EL (cell line): ENCODE data around the gene HOXA2.
A peak's percentile ranks its signal among the peaks of the same experiment; 100 is the strongest.

Experiments
- DNase-seq: peaks from one replicate; pipeline ENCODE4 v3.0.0-alpha.2; 2016

Gene HOXA2

DNA sequence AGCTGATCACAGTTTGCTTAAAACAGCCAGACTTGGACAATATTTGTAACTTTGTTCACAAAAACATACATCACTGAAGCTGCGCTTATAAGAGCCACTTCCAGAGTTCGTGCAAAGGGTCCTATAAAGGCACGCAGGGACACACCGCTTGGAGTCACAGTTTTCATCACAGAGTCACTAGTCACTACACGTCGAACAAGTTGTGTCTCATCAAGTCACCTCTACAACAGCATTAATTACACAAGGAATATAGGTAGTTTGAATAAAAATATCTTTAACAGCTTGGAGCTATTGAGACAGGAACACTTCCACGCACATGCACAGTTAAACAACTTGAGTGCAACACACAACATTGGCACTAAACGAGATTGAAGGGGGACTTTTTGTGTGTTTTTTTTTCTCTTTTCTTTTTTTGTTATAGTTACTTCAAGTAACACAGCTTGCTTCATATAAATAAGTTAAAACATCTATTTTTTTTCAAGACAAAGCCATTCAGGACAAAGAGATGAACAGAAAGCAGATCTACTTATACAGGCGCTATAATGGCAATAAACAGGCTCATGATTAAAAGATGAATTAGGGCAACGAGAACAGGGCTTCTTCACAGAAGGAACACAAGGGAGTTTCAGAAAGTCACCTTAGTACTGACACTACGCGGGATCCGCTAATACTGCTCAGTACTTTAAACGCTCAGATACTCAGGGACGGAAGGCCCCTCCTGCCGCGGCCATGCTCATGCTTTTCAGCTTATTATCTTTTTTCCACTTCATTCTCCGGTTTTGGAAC lies 38.8 kb upstream of the HOXA2 start:
- no peak for DNase-seq

DNA sequence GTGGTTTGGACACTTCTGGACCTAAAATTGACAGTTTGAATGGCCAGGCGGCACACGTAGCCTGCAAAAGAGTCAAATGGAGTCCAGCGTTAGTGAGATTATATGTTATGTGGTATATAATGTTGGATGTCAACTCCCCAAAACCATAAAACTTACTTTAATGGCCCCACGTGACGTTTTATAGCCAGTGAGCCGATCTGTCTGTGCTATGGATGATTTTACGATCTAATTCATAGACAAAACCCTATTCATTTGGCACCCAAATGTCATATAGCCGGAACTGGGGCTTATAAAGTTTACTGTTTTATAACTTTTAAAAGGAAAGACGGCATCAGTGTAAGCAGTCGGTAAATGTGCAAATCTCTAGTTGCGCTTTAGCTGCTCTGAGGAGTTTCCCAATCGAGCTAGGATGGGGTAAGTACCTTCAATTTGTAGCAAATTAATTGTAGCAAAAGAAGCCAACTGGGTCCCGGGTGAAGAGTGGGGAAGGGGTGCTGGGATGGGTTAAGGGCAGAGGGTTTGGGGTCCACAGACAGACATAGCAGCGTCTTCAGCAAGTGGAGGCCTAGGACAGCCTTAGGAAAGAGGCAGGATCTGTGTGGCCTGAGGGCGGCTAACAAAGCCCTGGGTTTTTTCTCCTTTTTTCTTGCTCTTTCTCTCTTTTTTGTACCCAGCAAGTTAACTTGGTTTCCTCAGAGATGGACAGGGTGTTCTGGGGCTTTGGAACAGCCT lies 37.8 kb upstream of the HOXA2 start:
- no peak for DNase-seq

DNA sequence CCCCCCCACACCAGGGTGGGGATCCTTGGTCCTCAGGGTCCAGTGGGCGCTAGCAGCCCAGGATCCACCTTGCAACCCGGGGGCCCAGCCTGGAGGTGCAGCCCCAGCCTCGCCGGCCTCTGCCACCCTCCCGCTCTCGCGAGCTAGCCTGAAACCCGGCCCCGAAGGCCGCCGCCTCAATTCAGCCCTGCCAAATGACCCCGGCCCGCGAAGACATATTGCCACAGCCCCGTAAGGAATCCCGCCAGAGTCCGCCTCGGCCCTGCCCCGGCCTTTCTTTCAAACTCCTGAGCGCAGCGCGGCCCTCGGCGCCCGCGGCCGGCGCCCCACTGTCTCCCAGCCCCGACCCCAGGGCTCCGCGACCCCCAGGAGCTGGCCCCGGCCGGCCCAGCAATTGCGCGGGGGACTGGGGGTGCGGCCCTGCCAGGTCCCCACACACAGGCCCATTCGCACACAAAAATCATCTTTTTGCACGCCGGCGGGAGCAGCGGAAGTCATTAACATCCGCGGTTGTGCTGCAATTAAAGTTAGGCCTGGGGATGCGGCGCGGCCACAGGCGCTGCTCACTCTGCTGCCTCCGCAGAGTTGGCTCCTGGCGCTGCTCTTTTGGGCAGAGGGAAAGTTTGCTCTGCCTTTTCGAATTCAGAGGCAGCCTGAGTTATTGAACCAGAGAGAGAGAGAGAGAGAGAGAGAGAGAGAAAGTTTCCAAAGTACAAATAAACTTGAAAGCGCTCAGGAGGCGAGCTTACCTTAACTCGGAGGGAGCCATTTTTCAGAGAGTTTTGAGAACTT lies 37.0 kb upstream of the HOXA2 start:
- DNase-seq, result no peak

DNA sequence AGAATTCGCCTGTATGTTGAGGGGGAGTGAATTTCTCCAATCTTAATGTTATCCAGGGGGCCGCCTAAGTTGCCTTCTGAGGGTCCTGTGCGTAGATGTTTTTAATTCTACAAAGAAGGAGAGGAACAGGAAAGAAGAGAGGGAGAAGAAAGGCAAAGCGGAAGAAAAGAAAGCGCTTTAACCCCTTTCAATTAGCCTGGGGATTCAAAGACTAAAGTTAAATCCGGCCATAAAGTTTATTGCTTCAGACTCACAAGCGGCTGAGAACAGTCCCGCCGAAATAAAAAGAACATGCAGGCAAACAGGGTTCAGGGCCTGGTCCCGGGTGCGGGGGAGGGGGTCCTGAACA lies 36.5 kb upstream of the HOXA2 start:
- DNase-seq, result no peak

DNA sequence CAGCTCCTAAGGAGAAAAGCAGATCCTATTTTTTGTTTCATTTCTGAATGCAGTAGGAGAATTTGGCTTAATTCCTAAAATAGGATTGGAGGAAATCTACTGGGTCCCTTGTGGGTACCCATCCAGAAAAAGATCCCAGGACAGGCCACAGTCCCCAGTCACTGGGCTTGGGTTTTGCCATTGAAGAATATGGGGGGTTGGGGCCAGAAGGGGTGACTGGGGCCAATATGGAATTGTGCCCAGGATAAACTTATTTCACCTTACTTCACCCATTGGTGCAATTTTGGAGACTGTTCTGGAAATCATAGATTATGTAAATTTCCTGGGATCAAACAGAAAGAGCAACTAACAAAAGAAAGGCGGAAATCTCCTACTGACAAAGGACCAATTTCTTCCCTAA lies 36.0 kb upstream of the HOXA2 start:
- no peak for DNase-seq

DNA sequence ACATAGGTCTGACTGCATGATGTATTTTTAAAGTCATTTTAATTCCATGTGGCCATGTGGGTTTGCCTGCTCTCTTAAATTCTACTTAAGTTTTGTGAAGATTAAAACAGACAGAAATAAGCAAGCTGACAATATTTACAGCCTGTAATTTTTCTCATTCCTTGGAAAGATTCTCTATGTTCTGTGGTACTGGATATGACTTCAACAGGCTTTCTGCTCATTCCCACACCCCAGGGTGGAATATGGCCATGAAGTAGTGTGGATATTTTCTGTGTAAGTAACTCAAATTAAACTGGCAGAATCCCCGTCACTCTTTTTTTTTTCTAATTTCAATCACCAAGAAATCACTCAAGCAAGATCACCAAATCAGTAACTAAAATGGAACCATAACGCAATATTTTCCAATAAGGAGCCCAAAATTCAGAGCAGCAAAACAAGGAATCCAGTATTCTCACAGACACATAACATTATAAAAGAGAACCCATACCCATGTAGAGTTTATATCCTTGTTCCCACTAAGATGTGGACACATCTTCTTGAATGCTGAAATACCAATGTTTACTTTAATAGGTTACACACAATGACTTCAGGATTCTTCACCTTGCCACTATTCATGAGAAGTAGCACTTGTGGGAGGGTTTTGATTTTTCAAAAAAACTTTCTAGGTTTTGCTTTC lies 35.3 kb upstream of the HOXA2 start:
- no peak for DNase-seq

DNA sequence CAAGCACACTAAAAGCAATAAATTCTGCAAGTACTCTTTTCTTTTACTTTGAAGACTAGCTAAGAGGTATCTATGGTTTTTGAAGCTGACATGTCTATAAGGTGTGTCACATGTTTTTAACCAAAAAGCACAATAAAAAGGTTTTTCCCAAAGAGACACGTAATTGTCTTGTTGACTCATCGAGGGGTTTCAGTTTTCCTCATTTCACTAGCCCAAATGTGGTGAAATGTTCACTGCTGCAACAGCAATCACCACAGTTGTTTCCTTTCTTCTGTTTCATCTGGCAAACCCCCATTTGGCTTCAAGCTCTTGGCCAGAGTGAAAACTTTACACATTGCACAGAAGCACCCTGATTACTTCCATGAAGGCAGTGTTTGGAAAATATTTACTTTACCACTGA lies 31.9 kb upstream of the HOXA2 start:
- DNase-seq, result peak; percentile 83

DNA sequence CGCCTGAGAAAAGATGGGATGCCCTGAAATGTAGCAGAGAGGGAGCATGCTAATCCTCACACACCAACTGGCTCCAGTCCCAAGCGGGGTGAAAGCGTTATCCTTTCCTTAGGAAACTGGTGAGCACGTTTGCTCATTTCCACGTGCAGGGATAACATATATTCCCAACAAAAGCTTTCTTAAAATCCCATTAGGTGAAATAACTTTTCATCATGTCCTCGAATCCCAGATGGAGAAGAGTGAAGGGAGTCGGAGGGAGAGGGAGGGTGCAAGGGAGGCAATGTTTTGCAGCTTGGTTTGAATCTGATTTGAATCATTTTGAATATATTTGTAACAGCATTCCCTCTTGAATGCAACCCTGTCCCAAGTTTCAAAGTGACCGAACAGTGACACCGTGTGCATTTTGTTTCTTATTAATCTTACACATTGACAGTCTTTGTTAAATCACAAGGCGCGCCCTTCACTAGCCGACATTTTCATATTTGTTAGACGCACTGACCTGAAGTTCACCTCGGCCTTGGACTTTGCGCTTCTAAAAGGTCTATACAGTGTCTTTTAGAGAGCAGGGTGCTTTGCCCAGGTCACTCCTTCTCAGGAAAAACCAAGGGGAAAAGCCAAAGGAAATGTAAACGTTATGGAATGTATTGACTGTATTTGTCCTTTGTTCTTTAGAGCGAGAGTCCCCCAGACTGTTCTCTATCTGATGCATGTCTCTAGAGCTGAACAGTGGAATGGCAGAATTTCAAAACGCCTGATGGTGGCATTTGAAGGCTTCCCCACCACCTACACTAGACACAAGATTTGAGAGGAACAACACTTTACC lies 31.1 kb upstream of the HOXA2 start:
- DNase-seq, result no peak

DNA sequence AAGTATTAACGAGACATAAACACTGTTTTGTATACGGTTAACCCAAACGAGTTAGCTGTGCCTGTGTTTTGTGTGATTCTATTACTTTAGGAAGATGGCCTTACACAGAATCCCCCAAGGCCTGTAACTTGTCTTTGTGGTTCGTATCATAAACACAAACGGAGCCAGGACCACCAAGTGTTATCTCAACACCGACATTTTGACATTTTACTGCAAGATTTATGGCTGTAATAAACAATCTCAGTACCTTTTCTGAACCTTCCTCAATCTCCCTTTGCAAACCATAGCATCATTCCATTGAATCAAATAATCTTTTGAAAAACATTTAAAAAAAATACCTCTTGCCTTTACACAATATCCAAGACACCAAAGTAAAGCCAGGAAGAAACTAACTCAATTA lies 30.5 kb upstream of the HOXA2 start:
- DNase-seq, result no peak

DNA sequence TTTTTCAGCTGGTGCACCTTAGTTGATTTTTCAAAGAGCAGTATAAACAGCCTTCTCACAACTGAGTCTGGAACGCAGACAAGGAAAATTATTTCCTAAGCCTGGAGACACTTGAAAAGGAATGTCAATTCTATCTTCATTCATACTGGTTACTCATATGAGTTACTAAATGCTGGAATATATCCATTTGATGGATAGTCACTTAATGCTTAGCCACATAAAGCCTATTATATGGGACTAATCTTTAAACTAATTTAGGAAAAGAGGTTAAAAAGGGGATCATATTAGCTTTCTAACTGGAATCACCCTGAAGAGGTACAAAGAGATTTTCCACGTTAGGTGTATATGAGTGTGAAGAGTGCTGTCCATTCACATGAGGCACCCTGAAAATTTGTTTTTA lies 29.7 kb upstream of the HOXA2 start:
- DNase-seq, result no peak

DNA sequence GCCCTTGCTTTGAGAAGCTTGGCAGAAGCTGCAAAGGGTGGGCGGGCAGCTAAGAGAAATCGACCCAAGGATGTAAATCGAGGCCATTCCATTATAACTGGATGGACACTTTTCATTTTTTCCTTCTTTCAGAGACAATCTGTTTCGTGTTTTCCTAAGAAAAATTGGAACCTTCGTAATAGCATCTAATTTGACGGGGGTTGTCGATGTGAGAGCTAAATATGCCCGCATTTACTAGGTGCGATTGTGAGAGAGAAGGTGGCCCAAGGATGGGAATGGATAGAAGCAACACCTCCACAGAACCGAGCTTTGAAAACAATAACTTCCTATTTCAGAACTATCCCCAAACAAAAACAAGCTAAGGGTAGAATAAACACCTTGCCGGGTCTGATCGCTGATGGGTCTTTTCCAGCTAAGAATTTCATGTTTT lies 28.9 kb upstream of the HOXA2 start:
- no peak for DNase-seq

DNA sequence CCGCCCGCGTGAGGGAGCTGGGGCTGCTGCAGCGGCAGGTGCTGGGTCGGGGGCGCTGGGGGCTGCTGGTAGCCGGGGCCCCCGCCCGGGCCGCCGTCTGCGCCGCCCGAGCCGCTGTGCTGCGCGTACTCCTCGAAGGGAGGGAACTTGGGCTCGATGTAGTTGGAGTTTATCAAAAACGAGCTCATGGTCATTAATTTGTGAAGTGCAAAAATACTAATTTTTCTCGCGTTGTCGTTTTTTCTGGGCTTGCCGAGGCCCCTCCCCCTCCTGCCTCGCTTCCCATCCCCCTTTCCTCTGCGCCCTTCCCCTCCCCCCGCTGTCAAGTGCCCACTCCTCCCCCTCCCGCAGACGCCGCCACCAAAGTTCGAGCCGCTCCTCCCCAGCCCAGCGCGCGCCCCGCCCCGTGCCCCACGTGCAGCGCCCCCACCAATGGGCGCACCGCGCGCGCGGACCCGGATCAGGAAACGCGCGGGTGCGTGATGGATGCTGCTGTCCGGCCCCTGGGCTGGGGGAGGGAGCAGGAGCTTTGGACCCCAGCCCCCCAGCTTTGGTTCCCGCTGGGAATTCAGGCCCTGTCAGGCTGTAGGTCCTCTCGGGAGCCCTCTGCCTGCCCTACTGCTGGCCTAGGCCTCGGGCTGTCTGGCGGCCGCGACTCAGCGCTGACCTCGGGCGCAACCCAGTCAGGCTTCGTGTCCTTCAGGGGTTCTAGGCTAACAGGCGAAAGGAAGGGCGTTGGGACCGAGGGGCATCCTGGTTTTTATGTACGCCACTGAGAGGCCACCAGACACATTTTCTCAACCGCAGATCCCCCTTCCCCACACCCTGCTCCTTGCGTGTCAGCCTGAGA lies 28.3 kb upstream of the HOXA2 start, which contains the start of gene HOXA4:
TSS of gene HOXA4 (minus strand) at position 218 of the 850 bp plus-strand sequence. CDS start at position 194, 24 bp downstream.
- DNase-seq, result peak; percentile 90

DNA sequence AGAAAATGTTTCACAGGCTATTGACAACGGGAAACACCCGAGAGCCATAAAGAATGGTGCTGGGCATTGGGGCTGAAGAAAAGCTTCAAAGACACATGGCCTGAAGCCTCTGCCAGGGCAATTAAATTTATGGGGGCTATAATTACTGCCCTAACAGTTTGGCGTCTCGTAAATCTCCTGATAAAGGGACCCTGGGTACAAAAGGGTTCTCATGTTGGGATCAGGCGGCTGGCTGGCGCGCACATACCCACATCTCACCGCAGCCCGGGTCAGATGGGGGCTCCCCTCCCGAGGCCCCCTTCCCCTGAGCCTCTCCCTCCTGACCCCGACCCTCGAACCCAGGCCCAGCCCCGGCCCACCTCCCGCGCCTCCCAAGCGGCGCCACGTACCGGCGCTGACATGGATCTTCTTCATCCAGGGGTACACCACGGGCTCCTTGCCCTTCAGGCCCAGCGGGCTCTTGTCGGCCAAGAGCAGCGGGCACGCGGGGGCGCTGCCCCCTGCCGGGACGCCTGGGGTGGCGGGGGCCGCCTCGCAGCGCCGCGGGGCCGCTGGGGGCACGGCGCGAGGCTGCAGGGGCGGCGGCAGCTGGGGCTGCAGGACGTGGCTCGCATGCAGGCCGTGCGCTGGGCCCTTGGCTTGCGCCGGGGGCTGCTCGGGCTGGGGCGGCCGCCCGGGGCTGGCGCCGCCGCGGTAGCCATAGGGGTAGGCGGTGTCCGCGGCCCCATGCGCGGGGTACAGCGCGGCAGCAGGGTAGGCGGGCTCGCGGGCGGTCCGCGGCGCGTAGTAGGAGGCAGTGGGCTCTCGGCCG lies 27.5 kb upstream of the HOXA2 start:
- DNase-seq, result peak; percentile 59

DNA sequence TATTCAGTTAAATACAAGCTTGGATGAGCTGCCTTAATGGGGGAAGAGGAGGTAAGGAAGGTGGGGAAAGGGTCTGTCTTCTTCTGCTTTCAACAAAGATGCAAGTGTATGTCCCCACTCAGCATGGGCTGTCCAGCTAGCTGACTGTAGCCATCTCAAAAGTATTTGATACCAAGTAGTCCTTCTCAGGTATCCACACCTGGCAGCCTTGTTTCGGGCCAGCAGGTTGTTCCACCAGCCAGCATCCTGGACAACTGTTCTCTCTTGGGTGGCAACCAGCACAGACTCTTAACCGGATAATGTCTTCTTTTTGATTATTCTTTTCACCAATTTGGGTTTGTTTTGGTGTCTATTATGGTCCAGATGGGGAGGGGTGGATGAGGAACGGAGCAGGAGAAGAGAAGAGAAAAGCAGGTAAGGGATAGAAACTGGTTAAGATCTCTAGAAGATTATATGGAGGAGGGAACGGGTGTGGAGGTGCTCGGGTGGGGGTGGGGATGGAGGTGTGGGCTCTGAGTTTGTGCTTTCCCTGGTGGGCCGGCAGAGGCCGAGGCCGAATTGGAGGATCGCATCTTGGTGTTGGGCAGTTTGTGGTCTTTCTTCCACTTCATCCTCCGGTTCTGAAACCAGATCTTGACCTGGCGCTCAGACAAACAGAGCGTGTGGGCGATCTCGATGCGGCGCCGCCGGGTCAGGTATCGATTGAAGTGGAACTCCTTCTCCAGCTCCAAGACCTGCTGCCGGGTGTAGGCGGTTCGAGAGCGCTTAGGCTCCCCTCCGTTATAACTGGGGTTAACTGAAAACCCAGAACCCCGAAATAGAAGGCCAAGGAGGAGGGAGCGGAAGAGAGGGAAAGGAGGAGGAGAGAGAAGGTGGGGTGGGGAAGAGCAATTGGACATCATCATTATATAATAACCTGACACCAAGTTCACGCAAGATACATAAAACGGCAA lies 26.6 kb upstream of the HOXA2 start:
- DNase-seq, result no peak

DNA sequence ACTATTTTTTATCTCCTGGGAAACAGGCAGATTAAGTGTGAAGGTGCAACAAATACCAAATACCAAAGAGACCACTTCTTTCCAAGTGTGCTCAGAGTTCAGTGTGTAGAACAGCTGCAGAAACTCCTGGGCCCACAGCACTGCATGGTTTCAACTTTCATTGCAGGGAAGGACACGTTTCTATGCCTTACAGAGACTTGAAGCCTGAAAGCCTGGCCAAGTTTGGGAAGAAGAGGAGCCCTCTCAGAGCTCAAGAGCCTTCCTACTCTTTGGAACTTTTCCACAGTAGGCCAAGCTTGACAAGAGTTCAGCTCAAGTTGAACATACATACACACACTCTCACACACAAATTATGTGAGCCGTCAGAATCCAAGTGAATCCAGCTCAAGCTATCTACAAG lies 25.6 kb upstream of the HOXA2 start:
- no peak for DNase-seq

DNA sequence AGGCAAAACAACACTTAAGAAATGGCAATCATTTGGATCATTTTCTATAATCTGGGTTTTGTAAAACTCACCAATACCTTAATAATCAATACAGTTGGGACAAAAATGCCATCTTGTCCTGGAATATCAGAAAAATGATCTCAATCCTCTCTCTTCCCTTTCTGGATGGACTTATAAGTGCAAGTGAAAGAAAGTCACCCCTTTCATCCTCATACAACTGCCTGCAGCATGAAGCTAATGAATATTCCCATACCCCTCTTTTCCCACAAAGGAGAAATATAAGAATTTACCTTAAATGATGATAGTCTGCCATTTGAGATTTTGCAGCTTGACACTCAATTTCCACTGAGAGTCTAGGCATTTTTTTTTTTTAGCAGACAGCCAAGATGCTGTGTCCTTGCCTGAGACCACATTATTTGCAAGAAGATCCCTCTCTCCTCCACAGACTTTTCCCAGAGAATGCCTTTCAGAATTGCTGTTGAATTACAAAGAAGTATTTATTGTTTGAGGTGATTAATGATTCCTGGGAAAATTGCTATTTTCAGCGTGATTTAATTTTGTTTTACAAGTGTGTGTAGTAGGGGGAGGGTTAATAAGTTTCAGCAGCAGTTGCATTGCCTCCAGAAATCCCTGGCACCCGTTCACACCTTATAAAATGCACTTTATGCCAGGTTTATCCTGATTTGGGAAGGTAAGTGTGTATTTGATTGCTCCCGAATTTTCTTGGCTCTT lies 24.3 kb upstream of the HOXA2 start:
- no peak for DNase-seq

DNA sequence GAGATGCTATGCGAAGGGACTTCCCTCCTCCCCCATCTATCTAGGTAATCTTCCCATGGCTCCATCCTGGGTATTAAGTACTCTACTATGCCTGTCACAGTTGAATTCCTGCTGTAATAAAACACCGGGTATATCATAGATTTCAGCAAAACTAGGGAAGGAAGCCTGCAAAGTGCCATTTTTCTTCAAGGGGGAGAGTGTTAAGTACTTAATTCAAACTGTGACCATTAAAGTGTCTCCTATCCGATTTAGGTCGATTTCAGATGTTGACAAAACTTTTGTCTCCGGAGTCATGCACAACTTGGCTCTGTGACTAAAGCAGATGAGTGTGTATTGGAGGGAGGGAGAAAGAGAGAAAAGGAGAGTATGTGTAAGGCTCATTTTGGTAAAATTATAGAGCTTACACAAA lies 23.5 kb upstream of the HOXA2 start:
- DNase-seq, result no peak
